Measurements from ENCODE around the gene GRK2. TPM values are rescaled to one million over a fixed set of nuclear protein-coding genes. Genes with fewer than 3 reads are reported as not detected.
A peak's percentile ranks its signal among the peaks of the same experiment; 100 is the strongest.

The GRK2 gene
- total and polyA plus RNA-seq, 2 of the 13 experiments (the other 11 are each of a cell fraction or from before 2014, with no cell fraction given): 31.3 to 42.4 TPM

GRCh38 chr11:67250059-67251043 is 15.9 kb upstream of the GRK2 start (continued):
- TF ChIP-seq TFDP2 (CRISPR knock-in tag; IDR thresholded peaks at IDR 0.05): no peak
- no peak for TF ChIP-seq ZBED4 (CRISPR knock-in tag; IDR thresholded peaks at IDR 0.05; ENCODE audit: borderline replicate concordance)
- no peak for TF ChIP-seq SIN3A (IDR thresholded peaks at IDR 0.05; ENCODE audit: borderline replicate concordance, low read depth, low read length)

- no TSS peak for BruUV-seq (replicated peaks)
- in situ Hi-C loops (cut with HindIII; ENCODE audit: extremely low pct_ligation_motif_present, low pct_unique_long_range_greater_than_20kb): no loop called here
- ChIA-PET POLR2A (no interaction called here), CTCF (ENCODE audit: low intra/inter-chr PET ratio, low total read pairs) (no interaction called here)
- H3K4me2 ChIP-seq (ENCODE audit: low read depth, low read length): no peak overlapping the region
- H3K4me1 ChIP-seq (ENCODE audit: insufficient read depth, low read length): peaks cover 63% of the 10 kb centered on the region
- DNase-seq (ENCODE audit: low spot score) (no peak), ATAC-seq (no peak), FAIRE-seq (no peak)
- no peaks in the 10 kb centered on the region for H3K27me3 ChIP-seq (ENCODE audit: control insufficient read depth in 1 of 2, insufficient read depth in 2 of 2, low read length in 2 of 2)
- peaks cover 64 to 87% of the 10 kb centered on the region in 2 experiments for H3K36me3 ChIP-seq (replicated peaks in 1 of 2; ENCODE audit: control insufficient read depth in 1 of 2, insufficient read depth in 2 of 2, low read length in 2 of 2)
- H3K9ac ChIP-seq (ENCODE audit: insufficient read depth, low read depth, low read length): no peak overlapping the region
- TF ChIP-seq POLR2AphosphoS5 (IDR thresholded peaks at IDR 0.05; ENCODE audit: low read depth, low read length): peak; percentile 33; the same call in 1 of the 2 replicates
- no peak for TF ChIP-seq RNF2 (conservative IDR thresholded peaks at IDR 0.05; ENCODE audit: low read depth)
- no peak overlapping the region for H2AFZ ChIP-seq (ENCODE audit: low read length)
- no peaks in the 10 kb centered on the region for H3K9me3 ChIP-seq (ENCODE audit: low read length)
- WGBS (ENCODE audit: low lambda C conversion rate): 100% methylated on average over 1 of the region's 1 CpG
- no peak overlapping the region for H3K27ac ChIP-seq (ENCODE audit: extremely low read length, insufficient read depth, low read length)
- intact Hi-C loops (cut with micrococcal nuclease; ENCODE audit: unreplicated experiment): no loop called here
- peaks cover 2% of the 10 kb centered on the region for H3K79me2 ChIP-seq (ENCODE audit: insufficient read depth, low read length)
- H3K4me3 ChIP-seq (replicated peaks in 1 of 3; ENCODE audit: insufficient read depth in 1 of 3, low read depth in 2 of 3, low read length in 3 of 3): no peak overlapping the region
- no peaks in the 10 kb centered on the region for H4K20me1 ChIP-seq (ENCODE audit: insufficient read depth, low read length)
These were observed 14.4 kb upstream of the GRK2 start for GRCh38 chr11:67251841-67252240.

All from HepG2 (cell line).